ENCODE data around the gene FNTB. TPM values are rescaled to one million over a fixed set of nuclear protein-coding genes. Genes with fewer than 3 reads are reported as not detected.

Gene FNTB
- polyA plus RNA-seq, 1 donor from 2014 or later = 4.8 TPM

DNA sequence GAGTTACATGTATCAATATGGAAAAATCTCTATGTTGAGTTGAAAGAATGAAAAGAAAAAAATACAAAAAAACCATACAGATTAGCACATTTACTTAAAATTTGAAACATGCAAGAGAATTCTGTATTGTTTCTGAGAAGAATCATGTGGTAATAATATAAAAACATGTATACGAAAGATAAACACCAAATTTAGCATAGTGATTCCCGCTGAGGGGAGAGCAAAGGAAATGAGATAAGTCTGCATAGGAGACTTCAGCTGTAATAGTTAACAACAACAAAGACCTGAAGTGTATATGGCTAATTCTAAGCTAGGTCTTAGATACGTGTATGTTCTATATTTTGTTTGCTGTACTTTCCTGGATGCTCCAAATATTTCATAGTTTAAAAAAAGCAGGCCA lies 46.5 kb downstream of the FNTB start:
- H3K27ac Mint-ChIP-seq = no peak overlapping the region
- no peaks in the 10 kb centered on the region for H3K27me3 Mint-ChIP-seq
- peaks cover 6% of the 10 kb centered on the region for H3K36me3 Mint-ChIP-seq
- no peaks in the 10 kb centered on the region for H3K4me1 Mint-ChIP-seq
- H3K4me3 Mint-ChIP-seq = no peak overlapping the region
- H3K9me3 Mint-ChIP-seq = no peaks in the 10 kb centered on the region

DNA sequence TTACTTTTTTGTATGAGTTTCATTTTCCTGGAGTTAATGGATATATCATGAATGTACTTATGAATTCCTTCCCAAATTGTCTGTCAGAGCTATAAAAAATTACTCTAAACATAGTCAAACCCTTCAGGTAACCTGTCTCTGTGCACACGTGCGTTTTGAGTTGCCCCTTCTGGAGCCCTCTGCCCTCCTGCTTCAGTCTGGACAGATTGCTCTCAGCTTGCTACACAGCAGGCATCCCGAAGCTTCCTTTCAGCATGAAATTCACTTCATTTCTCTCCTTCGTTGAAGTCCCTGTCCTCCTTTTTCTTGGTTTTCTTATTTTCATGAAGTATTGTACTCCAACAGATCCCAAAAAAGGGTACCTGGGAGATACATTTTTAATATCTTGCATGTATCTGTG lies 47.3 kb downstream of the FNTB start:
- Mint-ChIP-seq H3K4me1 (no peaks in the 10 kb centered on the region), H3K27ac (no peak overlapping the region), H3K36me3 (peaks cover 7% of the 10 kb centered on the region), H3K4me3 (no peak overlapping the region), H3K9me3 (no peaks in the 10 kb centered on the region), H3K27me3 (no peaks in the 10 kb centered on the region)

DNA sequence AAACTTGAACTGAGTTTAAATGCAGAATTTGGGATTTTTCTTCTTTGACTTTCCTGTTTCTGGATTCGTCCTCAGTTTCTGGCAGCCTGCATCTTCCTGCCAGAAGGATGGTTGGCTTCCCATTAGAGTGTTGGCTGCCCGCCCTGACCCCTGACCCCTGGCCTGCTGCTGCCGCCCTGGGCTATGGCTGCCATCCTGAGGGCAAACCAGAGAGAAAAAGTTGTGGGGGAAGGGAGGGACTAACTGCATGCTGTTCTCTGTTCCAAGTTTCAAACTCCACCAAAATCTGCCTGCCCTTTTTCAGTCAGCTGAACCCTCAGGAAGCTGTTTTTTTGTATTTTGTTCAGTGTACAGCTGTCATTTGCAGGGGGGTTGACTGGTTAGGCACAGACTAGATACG lies 48.4 kb downstream of the FNTB start:
- peaks cover 6% of the 10 kb centered on the region for H3K36me3 Mint-ChIP-seq
- H3K4me1 Mint-ChIP-seq = no peaks in the 10 kb centered on the region
- H3K4me3 Mint-ChIP-seq = no peak overlapping the region
- no peaks in the 10 kb centered on the region for H3K27me3 Mint-ChIP-seq
- peak overlapping the region in 1 of 3 donors; percentile 21 for H3K27ac Mint-ChIP-seq
- no peaks in the 10 kb centered on the region for H3K9me3 Mint-ChIP-seq

DNA sequence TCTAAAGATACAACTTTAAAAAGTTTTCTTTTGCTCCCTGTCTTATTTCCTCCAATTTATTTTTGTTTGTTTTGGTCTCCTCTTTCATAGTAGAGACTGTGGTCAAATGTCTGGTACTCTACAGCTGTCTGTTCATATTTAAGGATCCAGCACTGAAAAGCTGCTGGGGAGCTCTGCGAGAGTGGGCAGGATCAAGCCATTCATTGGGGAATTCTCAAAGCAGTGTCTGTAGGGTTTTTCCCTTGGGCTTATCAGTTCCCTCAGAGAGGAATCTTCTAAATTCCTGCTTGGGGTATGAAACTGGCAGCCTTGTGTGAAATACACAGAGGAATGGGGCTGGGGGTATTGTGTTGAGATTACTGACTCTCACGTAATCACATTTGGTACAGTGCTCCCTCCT lies 52.3 kb downstream of the FNTB start:
- peaks cover 2 to 6% (median 3%) of the 10 kb centered on the region in 3 donors for H3K4me1 Mint-ChIP-seq
- peaks cover 5% of the 10 kb centered on the region for H3K36me3 Mint-ChIP-seq
- no peak overlapping the region for H3K27ac Mint-ChIP-seq

DNA sequence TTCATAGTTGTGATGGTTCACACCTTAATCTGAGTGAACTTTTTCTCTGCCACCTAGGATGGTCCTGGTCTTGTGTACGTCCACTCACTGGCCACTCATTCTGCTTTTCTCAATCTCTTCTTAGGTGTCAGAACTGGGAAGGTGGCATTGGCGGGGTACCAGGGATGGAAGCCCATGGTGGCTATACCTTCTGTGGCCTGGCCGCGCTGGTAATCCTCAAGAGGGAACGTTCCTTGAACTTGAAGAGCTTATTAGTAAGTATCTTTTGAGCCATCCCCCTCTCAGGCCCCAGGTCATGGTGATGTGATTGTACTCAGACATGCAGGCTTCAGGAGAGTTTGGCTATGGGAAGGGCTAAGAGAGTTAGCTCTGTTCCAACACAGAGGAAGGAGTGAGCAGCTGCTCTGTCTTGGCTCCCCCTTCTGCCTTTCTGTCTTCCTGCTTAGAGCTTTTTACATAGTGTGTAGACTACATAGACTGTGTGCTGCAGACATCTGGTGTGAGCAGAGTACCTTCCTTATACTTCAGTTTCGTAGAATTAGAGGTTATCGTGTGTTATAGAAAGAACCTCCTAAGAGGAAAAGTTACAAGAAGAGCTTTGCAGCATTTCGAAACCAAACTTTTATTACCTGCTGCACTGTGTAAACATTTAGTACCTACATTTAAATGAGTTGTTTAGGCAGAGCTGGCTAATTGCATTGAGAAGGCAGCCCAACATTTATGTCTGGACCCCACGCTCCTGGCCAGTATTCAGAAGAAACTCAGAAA lies 54.2 kb downstream of the FNTB start:
- H3K4me3 Mint-ChIP-seq = no peak overlapping the region
- peaks cover 7% of the 10 kb centered on the region for H3K36me3 Mint-ChIP-seq
- H3K27me3 Mint-ChIP-seq = no peaks in the 10 kb centered on the region
- H3K9me3 Mint-ChIP-seq = no peaks in the 10 kb centered on the region
- no peak overlapping the region for H3K27ac Mint-ChIP-seq
- H3K4me1 Mint-ChIP-seq = peaks cover 2 to 6% (median 3%) of the 10 kb centered on the region in 3 donors

More for the DNA sequence above, 52.3 kb downstream of the FNTB start:
- no peak overlapping the region for H3K4me3 Mint-ChIP-seq
- H3K9me3 Mint-ChIP-seq = no peaks in the 10 kb centered on the region
- no peaks in the 10 kb centered on the region for H3K27me3 Mint-ChIP-seq

DNA sequence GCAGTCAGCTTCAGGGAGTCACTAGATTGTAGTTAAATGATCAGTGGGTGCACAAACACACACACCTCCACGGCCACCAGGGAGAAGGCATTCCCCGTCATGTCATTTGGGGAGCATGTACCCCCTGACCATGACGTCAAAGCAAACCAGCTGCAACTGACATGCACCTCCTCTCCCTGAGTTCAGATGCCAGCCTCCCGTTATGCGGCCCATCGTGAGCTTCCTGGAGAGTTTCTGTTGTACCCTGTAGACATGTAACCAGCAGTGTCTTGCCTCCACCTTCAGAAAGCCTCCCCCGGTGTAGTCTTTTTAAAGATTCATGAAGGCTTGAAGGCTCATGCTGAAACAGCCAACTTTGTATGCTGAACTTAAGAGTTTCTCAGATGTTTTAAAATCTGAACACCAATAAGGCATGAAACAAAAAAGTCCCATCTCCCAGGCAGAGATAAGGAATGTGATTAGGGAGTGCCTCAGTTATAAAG lies 54.8 kb downstream of the FNTB start:
- Mint-ChIP-seq H3K27ac (no peak overlapping the region), H3K4me1 (peaks cover 2 to 6% (median 3%) of the 10 kb centered on the region in 3 donors), H3K36me3 (peaks cover 6% of the 10 kb centered on the region), H3K9me3 (no peaks in the 10 kb centered on the region), H3K27me3 (no peaks in the 10 kb centered on the region), H3K4me3 (no peak overlapping the region)

DNA sequence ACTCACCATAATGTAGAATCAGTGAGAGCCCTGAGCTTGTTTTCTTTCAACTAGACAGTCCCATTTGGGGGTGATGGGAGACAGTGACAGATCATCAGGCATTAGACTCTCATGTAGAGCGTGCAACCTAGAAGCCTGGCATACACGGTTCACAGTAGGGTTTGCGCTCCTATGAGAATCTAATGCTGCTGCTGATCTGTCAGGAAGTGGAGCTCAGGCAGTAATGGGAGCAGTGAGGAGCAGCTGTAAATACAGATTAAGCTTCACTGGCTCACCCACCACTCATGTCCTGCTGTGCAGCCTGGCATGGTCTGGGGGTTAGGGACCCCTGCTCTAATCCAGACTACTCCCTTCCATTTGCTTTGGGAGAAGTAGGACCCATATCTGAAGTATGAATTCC lies 55.6 kb downstream of the FNTB start:
- H3K4me1 Mint-ChIP-seq = peaks cover 2 to 8% (median 3%) of the 10 kb centered on the region in 3 donors
- peak overlapping the region in 1 of 3 donors; percentile 88 for H3K27ac Mint-ChIP-seq
- H3K4me3 Mint-ChIP-seq = no peak overlapping the region
- no peaks in the 10 kb centered on the region for H3K9me3 Mint-ChIP-seq
- H3K27me3 Mint-ChIP-seq = no peaks in the 10 kb centered on the region
- peaks cover 5% of the 10 kb centered on the region for H3K36me3 Mint-ChIP-seq

DNA sequence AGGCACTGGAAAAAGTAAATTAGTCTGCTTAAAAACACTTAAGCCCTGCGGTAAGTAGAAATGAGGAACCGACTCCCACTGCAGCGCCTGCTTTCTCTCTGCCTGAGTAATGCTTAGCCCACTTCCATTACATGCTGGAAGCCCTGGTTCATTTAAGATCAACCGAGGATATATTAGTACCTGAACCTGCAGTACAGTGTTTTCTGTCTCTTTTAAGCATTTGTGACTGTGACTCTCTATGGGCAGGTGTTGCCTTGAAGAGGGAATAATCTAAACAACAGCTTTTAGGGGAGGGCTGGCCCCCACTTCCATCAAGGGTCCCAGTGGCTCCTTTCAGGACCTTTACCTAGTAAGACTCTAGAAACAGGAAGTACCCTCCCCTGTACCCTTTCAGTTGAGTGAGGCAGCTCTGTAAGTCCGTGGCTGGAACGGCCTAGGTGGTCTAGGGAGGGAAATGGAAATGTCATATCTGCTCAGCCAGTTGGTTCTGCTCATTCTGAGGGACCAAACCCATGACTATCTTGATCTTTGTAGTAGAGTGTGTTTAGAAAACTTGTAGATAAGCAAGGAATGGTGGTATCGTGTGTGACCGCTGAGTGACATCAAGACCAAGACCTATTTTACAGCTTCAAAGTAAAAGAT lies 56.2 kb downstream of the FNTB start:
- H3K4me3 Mint-ChIP-seq = peak overlapping the region in 1 of 4 donors; percentile 33

DNA sequence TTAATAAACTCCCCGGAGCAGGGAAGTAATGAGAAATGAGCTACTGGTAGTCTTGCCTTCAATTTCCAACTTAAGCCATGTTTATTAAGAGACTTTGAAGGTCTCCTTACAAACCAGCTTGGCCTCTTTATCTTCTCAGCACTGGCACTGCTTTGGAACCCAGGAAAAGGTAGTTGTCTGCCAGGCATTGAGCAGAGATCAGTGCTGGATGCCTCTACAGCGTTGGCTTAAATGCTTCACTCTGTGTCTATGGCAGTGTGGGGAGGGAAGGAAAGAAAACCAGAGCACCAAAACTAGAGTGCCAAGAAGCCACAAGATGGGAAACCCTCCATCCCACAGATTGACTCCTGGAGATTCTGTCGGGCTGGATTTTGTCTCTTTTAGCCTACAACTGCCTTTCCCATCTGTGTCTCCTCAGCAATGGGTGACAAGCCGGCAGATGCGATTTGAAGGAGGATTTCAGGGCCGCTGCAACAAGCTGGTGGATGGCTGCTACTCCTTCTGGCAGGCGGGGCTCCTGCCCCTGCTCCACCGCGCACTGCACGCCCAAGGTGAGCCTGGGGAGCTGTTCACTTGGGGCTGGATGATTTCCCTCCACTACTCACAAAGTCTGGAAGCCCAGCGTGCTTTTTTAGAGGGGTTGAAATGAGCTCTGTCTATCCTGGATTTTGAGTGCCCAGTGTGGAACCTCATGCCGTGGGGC lies 57.3 kb downstream of the FNTB start:
- Mint-ChIP-seq H3K4me1 (peaks cover 4 to 14% (median 6%) of the 10 kb centered on the region in 3 donors), H3K9me3 (no peaks in the 10 kb centered on the region), H3K4me3 (no peak overlapping the region), H3K27me3 (no peaks in the 10 kb centered on the region), H3K27ac (no peak overlapping the region), H3K36me3 (peaks cover 5% of the 10 kb centered on the region)

More for the DNA sequence above, 56.2 kb downstream of the FNTB start:
- Mint-ChIP-seq H3K9me3 (no peaks in the 10 kb centered on the region), H3K36me3 (peaks cover 5% of the 10 kb centered on the region), H3K27ac (peak overlapping the region in 1 of 3 donors; percentile 88), H3K27me3 (no peaks in the 10 kb centered on the region), H3K4me1 (peaks cover 4 to 14% (median 6%) of the 10 kb centered on the region in 3 donors)

DNA sequence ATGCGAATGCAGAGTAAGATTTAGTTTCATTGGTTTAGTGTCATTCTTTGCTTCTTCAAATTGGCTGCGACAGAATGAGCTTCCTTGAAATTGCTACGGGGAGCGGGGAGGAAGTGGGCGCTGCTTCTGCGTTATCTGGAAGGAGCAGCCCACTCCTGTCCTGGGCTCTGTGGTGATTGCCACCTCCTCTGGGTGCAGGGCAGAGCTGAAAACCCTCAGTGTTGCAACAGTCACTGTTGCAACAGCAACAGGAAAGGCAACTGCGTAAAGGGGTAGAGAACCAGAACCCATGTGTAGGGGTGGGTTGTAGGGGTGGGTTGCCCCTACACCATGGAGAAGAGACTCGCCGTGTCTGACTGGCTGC lies 57.9 kb downstream of the FNTB start:
- peaks cover 5% of the 10 kb centered on the region for H3K36me3 Mint-ChIP-seq
- H3K27me3 Mint-ChIP-seq = no peaks in the 10 kb centered on the region
- H3K9me3 Mint-ChIP-seq = no peaks in the 10 kb centered on the region
- no peak overlapping the region for H3K27ac Mint-ChIP-seq
- no peak overlapping the region for H3K4me3 Mint-ChIP-seq
- H3K4me1 Mint-ChIP-seq = peaks cover 4 to 14% (median 6%) of the 10 kb centered on the region in 3 donors

DNA sequence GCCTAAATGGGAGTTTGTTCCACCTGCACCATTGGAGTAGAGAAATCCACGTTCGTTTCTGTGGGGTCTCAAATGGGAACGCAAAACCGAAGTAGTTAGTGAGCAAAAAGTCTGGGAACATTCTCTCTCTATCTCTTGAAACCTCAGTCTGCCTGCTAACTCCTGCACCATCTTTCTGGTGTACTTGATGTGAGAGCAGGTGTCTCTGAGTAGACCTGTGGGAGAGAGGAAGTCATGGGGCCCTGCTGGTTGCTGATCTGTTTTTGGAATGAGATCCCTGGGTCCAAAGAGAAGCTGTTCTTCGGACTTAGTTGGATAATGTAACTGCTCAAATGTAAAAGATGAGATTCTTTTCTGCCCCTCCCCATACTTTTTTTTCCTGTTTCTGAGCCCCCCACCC lies 58.3 kb downstream of the FNTB start:
- no peak overlapping the region for H3K27ac Mint-ChIP-seq
- H3K36me3 Mint-ChIP-seq = peaks cover 5% of the 10 kb centered on the region
- peaks cover 4 to 14% (median 6%) of the 10 kb centered on the region in 3 donors for H3K4me1 Mint-ChIP-seq
- no peak overlapping the region for H3K4me3 Mint-ChIP-seq
- H3K9me3 Mint-ChIP-seq = no peaks in the 10 kb centered on the region
- H3K27me3 Mint-ChIP-seq = no peaks in the 10 kb centered on the region

DNA sequence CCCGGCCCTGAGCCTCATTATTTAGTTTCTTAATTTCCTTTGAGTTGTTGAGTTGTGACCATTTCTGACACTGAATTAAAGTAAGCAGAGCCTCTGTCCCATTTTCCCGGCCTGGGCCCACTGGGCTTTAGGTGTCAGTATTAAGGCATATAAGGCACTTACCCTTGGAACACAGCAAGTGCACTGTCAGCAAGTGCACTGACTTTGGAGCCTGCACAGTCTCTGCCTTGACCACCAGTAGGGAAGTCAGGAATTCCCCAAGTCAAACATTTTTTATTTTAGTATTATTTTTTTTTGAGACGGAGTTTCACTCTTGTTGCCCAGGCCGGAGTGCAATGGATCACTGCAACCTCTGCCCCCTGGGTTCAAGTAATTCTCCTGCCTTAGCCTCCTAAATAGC lies 59.0 kb downstream of the FNTB start:
- peaks cover 5% of the 10 kb centered on the region for H3K36me3 Mint-ChIP-seq
- H3K4me1 Mint-ChIP-seq = peaks cover 4 to 16% (median 7%) of the 10 kb centered on the region in 3 donors
- H3K27ac Mint-ChIP-seq = no peak overlapping the region
- H3K27me3 Mint-ChIP-seq = no peaks in the 10 kb centered on the region
- H3K4me3 Mint-ChIP-seq = no peak overlapping the region
- H3K9me3 Mint-ChIP-seq = no peaks in the 10 kb centered on the region

DNA sequence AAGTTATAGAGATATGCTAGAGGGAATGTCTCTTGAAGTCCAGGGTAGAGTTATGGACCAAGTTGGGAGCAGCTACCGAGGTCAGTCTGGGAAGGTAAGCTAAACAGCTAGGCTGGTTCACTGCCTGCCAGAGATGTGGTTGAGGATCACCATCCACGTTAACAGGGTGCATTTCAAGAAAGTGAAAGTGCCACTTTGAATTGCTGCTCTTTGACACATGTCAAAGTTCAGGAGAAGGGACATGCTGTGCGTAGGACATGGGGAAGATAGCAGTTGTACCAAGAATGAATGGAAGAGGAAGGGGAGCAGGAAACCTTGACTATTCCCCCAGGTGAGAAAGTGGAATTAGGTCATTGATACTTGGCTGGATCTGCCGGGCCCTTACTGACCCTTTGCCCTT lies 66.1 kb downstream of the FNTB start:
- peak overlapping the region in 1 of 3 donors; percentile 80 for H3K27ac Mint-ChIP-seq
- H3K27me3 Mint-ChIP-seq = no peaks in the 10 kb centered on the region
- H3K4me3 Mint-ChIP-seq = no peak overlapping the region
- H3K36me3 Mint-ChIP-seq = peaks cover 2% of the 10 kb centered on the region
- peaks cover 0 to 5% (median 3%) of the 10 kb centered on the region in 3 donors for H3K4me1 Mint-ChIP-seq
- no peaks in the 10 kb centered on the region for H3K9me3 Mint-ChIP-seq

DNA sequence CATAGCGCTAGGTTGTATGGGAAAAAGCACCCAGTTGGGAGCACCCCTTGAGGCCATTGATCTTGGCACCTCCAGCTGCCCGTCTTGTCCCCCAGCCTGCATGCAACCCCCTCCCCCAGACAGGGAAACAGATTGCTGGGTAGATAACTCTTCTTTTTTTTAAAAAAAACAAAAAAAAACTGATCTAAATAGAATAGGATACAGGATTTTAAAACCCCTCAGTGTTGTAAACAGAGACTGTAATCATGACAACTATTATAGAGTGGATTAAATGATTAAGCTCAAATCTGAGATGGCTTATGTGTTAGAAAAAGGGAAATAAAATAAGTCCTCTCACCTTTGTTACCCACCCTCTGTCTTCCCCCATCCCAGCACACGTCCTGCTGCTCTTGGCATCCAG lies 66.8 kb downstream of the FNTB start:
- Mint-ChIP-seq H3K4me1 (peaks cover 0 to 4% (median 3%) of the 10 kb centered on the region in 3 donors), H3K27ac (no peak overlapping the region), H3K4me3 (no peak overlapping the region), H3K9me3 (no peaks in the 10 kb centered on the region), H3K27me3 (no peaks in the 10 kb centered on the region), H3K36me3 (no peaks in the 10 kb centered on the region)

DNA sequence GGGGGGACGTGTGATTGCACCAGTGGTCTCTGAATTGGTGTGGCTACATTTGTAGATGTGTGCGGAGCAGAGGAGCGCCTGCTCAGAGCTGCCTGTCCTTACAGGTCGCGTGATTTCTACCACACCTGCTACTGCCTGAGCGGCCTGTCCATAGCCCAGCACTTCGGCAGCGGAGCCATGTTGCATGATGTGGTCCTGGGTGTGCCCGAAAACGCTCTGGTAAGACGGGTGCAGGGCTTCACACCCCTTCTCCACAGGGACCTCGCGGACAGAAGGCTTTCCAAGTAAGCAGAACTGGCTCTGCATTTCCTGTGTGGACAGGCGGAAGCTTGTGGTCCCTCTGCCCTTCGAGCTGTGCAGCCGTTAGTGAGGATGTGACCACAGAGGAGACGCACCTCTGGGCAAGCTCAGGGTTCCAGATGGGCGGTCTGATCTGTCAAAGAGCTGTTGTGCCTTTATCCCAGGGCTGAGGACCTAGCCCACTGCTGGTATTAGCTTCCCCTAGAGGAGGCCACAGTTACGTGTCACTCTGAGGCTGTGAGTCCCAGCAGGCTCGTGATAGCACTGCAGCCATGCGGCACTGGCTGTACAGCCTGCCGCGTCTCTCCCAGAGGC lies 67.9 kb downstream of the FNTB start:
- peaks cover 0 to 4% (median 3%) of the 10 kb centered on the region in 3 donors for H3K4me1 Mint-ChIP-seq

More for the DNA sequence above, 67.9 kb downstream of the FNTB start:
- H3K27ac Mint-ChIP-seq = no peak overlapping the region
- H3K4me3 Mint-ChIP-seq = no peak overlapping the region
- no peaks in the 10 kb centered on the region for H3K9me3 Mint-ChIP-seq
- H3K36me3 Mint-ChIP-seq = peaks cover 2% of the 10 kb centered on the region
- H3K27me3 Mint-ChIP-seq = no peaks in the 10 kb centered on the region

Measured in IgD-negative memory B cell (primary cell).